Neural cell (in vitro differentiated cells): Measurements from ENCODE around the gene UBE2H. TPM values are rescaled to one million over a fixed set of nuclear protein-coding genes. Genes with fewer than 3 reads are reported as not detected.

Source experiments
- H2AFZ ChIP-seq: fragments of 200-600, 300-800 bp; sonication (generic), shearing (Covaris generic); 2 replicates; pipeline ENCODE4 v1.6.0; 2014; ENCODE audit warnings: low read depth, mild to moderate bottlenecking, antibody characterized with exemption, low read length, moderate library complexity
- H3F3A ChIP-seq: fragments of 200-600 bp; shearing (Covaris generic); 2 replicates; pipeline ENCODE4 v1.6.1; 2016; ENCODE audit warnings: mild to moderate bottlenecking, moderate library complexity, mixed read lengths, antibody characterized with exemption, low read length; ENCODE audit not compliant: insufficient read depth, poor library complexity, severe bottlenecking
- H3K27ac ChIP-seq: fragments of 200-600, 300-800 bp; sonication (generic), shearing (Covaris generic); 2 replicates; pipeline ENCODE4 v1.5.1; 2014; ENCODE audit warnings: mild to moderate bottlenecking, low read length, moderate library complexity
- H3K27me3 ChIP-seq: fragments of 300-800, 200-600 bp; sonication (generic), shearing (Covaris generic); 2 replicates; pipeline ENCODE4 v1.6.0; 2014; ENCODE audit warnings: mild to moderate bottlenecking, low read depth, low read length, moderate library complexity; ENCODE audit not compliant: insufficient read depth
- H3K36me3 ChIP-seq: fragments of 300-800, 200-600 bp; sonication (generic), shearing (Covaris generic); 2 replicates; pipeline ENCODE4 v1.5.1; 2014; ENCODE audit warnings: mild to moderate bottlenecking, antibody characterized with exemption, low read length, moderate library complexity; ENCODE audit not compliant: insufficient read depth
- H3K4me2 ChIP-seq: fragments of 300-800, 200-600 bp; sonication (generic), shearing (Covaris generic); 2 replicates; pipeline ENCODE4 v1.6.0; 2014; ENCODE audit warnings: mild to moderate bottlenecking, low read length
- H3K4me3 ChIP-seq: fragments of 300-800, 200-600 bp; sonication (generic), shearing (Covaris generic); 2 replicates; pipeline ENCODE4 v1.5.1; 2014; ENCODE audit warnings: mild to moderate bottlenecking, low read length, moderate library complexity
- H3K79me2 ChIP-seq: fragments of 200-600 bp; shearing (Covaris generic); replicated peaks from 2 replicates; pipeline ENCODE4 v1.6.0; 2014; ENCODE audit warnings: mild to moderate bottlenecking, low read length, moderate library complexity; ENCODE audit not compliant: insufficient read depth
- H3K9ac ChIP-seq: fragments of 300-800, 200-600 bp; sonication (generic), shearing (Covaris generic); 2 replicates; pipeline ENCODE4 v1.6.1; 2016; ENCODE audit warnings: mild to moderate bottlenecking, low read length, mixed read lengths
- H3K9me2 ChIP-seq: fragments of 200-600 bp; shearing (Covaris generic); 2 replicates; pipeline ENCODE4 v1.6.1; 2016; ENCODE audit warnings: mild to moderate bottlenecking, low read length, mixed read lengths; ENCODE audit not compliant: insufficient read depth
- H3K9me3 ChIP-seq: fragments of 200-600, 300-800 bp; sonication (generic), shearing (Covaris generic); 2 replicates; pipeline ENCODE4 v1.6.1; 2016; ENCODE audit warnings: mild to moderate bottlenecking, mixed run types, low read length, moderate library complexity, mixed read lengths
- H4K20me1 ChIP-seq: fragments of 200-600 bp; shearing (Covaris generic); 2 replicates; pipeline ENCODE4 v1.6.1; 2016; ENCODE audit warnings: mild to moderate bottlenecking, mixed run types; ENCODE audit not compliant: insufficient read depth
- CTCF ChIP-seq: fragments of 450-650 bp; IDR thresholded peaks from 2 replicates; pipeline ENCODE4 v1.5.1; 2014; ENCODE audit warnings: antibody characterized with exemption, mild to moderate bottlenecking, moderate library complexity; ENCODE audit not compliant: poor library complexity, severe bottlenecking
- EP300 ChIP-seq: fragments of 450-650 bp; conservative IDR thresholded peaks from 2 replicates; pipeline ENCODE4 v1.6.1; 2014; ENCODE audit warnings: antibody characterized with exemption, mild to moderate bottlenecking, moderate library complexity; ENCODE audit not compliant: poor library complexity, severe bottlenecking
- EZH2 ChIP-seq: fragments of 200-600, 300-800 bp; shearing (Covaris generic), sonication (generic); IDR thresholded peaks from 2 replicates; pipeline ENCODE4 v1.6.1; 2014; ENCODE audit warnings: antibody characterized with exemption, low read length, borderline replicate concordance, mild to moderate bottlenecking; ENCODE audit not compliant: insufficient read depth, poor library complexity, severe bottlenecking
- MXI1 ChIP-seq: fragments of 450-650 bp; conservative IDR thresholded peaks from 2 replicates; pipeline ENCODE4 v1.6.1; 2014; ENCODE audit warnings: antibody characterized with exemption, mild to moderate bottlenecking; ENCODE audit not compliant: poor library complexity, severe bottlenecking
- POLR2AphosphoS5 ChIP-seq: IDR thresholded peaks from 2 replicates; pipeline ENCODE4 v1.6.1; 2012
- RAD21 ChIP-seq: fragments of 450-650 bp; conservative IDR thresholded peaks from 2 replicates; pipeline ENCODE4 v1.6.1; 2014; ENCODE audit warnings: antibody characterized with exemption, mild to moderate bottlenecking, moderate library complexity
- SMC3 ChIP-seq: fragments of 450-650 bp; conservative IDR thresholded peaks from 2 replicates; pipeline ENCODE4 v1.6.1; 2014; ENCODE audit warnings: antibody characterized with exemption, mild to moderate bottlenecking, moderate library complexity; ENCODE audit not compliant: poor library complexity
- TAF1 ChIP-seq: IDR thresholded peaks from 2 replicates; pipeline ENCODE4 v1.6.1; 2012; ENCODE audit warnings: low read depth
- polyA plus RNA-seq: library from polyadenylated mRNA; depleted of rRNA; stranded (reverse); fragments of >200 nt; gene quantifications from 2 replicates; pipeline ENCODE4 v1.2.3, GENCODE V29; 2014
- TF ChIP-seq, protein P1 (sequence below): IDR thresholded peaks from 2 replicates; pipeline ENCODE4 v1.6.1; 2012; ENCODE audit warnings: borderline replicate concordance

Gene UBE2H
- polyA plus RNA-seq, 1 donor from 2014 or later: 96.1 TPM

DNA sequence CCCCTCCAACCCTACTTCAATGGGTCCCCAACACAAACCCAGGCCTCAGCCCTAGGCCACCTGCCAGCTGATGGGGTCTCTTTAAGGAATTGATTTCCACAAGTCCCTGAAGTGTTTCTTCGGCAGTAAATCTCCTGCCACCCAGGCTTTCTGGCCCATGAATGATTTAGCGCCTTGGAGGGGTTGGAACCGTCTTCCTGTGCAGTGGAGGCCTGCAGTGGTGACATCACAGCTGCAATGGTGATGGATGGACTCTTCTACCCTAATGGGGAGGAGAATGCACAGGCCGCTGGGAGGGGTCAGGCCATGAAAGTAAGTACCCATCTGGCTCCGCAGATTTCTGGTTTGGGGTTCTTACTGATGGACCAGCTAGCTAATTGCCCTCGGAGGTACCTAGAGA, 163.8 kb downstream of the UBE2H start:
- TF ChIP-seq RAD21 (no peak), SMC3 (no peak), POLR2AphosphoS5 (no peak), EZH2 (no peak), MXI1 (no peak), CTCF (no peak), TAF1 (no peak)
- TF ChIP-seq, protein P1, sequence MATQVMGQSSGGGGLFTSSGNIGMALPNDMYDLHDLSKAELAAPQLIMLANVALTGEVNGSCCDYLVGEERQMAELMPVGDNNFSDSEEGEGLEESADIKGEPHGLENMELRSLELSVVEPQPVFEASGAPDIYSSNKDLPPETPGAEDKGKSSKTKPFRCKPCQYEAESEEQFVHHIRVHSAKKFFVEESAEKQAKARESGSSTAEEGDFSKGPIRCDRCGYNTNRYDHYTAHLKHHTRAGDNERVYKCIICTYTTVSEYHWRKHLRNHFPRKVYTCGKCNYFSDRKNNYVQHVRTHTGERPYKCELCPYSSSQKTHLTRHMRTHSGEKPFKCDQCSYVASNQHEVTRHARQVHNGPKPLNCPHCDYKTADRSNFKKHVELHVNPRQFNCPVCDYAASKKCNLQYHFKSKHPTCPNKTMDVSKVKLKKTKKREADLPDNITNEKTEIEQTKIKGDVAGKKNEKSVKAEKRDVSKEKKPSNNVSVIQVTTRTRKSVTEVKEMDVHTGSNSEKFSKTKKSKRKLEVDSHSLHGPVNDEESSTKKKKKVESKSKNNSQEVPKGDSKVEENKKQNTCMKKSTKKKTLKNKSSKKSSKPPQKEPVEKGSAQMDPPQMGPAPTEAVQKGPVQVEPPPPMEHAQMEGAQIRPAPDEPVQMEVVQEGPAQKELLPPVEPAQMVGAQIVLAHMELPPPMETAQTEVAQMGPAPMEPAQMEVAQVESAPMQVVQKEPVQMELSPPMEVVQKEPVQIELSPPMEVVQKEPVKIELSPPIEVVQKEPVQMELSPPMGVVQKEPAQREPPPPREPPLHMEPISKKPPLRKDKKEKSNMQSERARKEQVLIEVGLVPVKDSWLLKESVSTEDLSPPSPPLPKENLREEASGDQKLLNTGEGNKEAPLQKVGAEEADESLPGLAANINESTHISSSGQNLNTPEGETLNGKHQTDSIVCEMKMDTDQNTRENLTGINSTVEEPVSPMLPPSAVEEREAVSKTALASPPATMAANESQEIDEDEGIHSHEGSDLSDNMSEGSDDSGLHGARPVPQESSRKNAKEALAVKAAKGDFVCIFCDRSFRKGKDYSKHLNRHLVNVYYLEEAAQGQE: no peak
- H3K4me3 ChIP-seq: no peak overlapping the region
- no peaks in the 10 kb centered on the region for H3K79me2 ChIP-seq
- no peak overlapping the region for H3K27ac ChIP-seq
- H3F3A ChIP-seq: no peaks in the 10 kb centered on the region
- H3K9ac ChIP-seq: no peak overlapping the region
- H3K27me3 ChIP-seq: peaks cover 37% of the 10 kb centered on the region
- H3K9me2 ChIP-seq: no peaks in the 10 kb centered on the region
- H2AFZ ChIP-seq: no peak overlapping the region
- H3K9me3 ChIP-seq: peaks cover 4% of the 10 kb centered on the region
- H4K20me1 ChIP-seq: no peaks in the 10 kb centered on the region
- H3K4me2 ChIP-seq: no peak overlapping the region
- no peaks in the 10 kb centered on the region for H3K36me3 ChIP-seq

- H3F3A ChIP-seq: no peaks in the 10 kb centered on the region
- no peaks in the 10 kb centered on the region for H3K36me3 ChIP-seq
- H3K4me3 ChIP-seq: no peak overlapping the region
- H3K9ac ChIP-seq: no peak overlapping the region
- H3K9me2 ChIP-seq: no peaks in the 10 kb centered on the region
- H3K9me3 ChIP-seq: peaks cover 4% of the 10 kb centered on the region
- no peak overlapping the region for H3K27ac ChIP-seq
- TF ChIP-seq EP300: no peak
- no peak for TF ChIP-seq SMC3
- no peak for TF ChIP-seq EZH2
- peaks cover 57% of the 10 kb centered on the region for H3K27me3 ChIP-seq
- H2AFZ ChIP-seq: no peak overlapping the region
- no peak overlapping the region for H3K4me2 ChIP-seq
- H3K79me2 ChIP-seq: no peaks in the 10 kb centered on the region
- H4K20me1 ChIP-seq: no peaks in the 10 kb centered on the region
These were observed 165.8 kb downstream of the UBE2H start for GRCh38 chr7:129786825-129787563.
